ENCODE measurements around the gene BAG5.
"Not testable (repeated sequence)": the region's sequence is repeated elsewhere in the genome, so short reads cannot be mapped to it uniquely, and the experiment has no call there.

BAG5 gene, protein sequence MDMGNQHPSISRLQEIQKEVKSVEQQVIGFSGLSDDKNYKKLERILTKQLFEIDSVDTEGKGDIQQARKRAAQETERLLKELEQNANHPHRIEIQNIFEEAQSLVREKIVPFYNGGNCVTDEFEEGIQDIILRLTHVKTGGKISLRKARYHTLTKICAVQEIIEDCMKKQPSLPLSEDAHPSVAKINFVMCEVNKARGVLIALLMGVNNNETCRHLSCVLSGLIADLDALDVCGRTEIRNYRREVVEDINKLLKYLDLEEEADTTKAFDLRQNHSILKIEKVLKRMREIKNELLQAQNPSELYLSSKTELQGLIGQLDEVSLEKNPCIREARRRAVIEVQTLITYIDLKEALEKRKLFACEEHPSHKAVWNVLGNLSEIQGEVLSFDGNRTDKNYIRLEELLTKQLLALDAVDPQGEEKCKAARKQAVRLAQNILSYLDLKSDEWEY

DNA sequence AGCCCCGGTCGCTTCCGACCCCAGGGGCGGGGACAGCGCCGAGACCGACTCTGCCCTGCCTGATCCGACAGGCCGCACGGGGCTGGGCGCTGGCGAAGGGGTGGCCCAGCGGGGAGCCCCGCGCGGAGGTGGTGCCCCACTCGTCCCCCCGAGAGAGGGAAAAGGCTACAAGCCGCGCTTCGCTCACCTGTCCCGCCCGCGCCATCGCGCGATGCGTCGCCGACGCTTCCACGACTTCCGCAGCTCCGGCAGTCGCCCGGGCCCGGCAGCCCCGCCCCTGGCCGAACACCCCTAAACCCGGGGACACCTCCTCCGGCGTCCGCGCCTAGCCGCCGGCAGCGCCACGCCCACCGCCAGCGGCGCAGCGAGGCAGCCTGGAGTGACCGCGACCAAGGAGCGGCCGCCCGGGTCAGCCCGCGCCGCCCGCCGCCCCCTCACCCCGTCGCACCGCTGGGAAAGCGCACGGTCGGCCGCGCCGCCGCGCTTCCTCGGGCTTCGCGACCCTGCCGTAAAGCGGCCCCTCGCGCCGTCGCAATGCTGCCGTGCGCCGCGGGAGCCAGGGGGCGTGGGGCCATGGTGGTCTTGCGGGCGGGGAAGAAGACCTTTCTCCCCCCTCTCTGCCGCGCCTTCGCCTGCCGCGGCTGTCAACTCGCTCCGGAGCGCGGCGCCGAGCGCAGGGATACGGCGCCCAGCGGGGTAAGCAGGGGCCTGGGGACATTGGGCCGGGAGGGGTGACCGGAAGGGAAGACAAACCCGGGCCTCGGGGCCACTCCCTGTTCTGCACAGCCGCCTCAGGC lies at the start of gene BAG5, which contains the start of gene COA8:
TSS of gene BAG5 (minus strand) at position 229 of the 797 bp plus-strand sequence. CDS start 1,493 bp downstream, outside the sequence.
TSS of gene COA8 (plus strand) at position 532 of the 797 bp plus-strand sequence. CDS start at position 574, 42 bp downstream.
- DNase-seq (ENCODE audit: low read depth in 2 of 2), result peak; percentile 75 to 83

DNA sequence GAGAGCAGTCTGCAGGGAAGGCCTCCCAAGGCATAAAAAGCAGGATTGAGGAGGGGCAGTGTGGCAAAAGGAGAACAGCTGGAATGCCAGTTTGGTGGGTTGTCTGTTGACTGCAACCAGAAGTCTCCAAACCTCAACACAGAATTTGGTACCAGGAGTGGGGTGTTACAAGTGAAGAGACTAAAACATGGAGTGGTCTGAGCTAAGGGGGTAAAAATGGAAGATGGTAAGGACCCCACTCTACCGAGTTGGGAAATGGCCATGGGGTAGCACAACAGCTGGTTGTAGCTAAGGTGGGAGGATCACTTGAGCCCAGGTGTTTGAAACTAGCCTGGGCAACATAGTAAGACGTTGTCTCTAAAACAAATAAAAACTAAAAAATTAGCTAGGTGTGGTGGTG lies 48.8 kb upstream of the BAG5 start:
- DNase-seq (ENCODE audit: low read depth in 2 of 2), result no peak

DNA sequence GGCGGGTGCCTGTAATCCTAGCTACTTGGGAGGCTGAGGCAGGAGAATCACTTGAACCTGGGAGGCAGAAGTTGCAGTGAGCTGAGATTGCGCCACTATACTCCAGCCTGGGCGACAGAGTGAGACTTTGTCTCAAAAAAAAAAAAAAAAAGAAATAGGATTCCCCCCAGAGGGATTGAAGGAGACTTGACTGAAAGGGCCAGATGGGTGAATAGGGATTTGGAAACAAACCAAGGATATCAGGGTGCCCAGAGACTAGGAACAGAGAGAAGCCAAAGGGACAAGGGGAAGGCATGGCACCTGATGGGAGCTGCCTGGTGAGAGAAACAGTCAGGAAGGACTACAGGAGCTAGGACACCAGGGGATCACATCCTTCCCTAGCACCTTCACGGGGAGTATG lies 46.6 kb upstream of the BAG5 start:
- DNase-seq (ENCODE audit: low read depth in 2 of 2), result not testable (repeated sequence)

DNA sequence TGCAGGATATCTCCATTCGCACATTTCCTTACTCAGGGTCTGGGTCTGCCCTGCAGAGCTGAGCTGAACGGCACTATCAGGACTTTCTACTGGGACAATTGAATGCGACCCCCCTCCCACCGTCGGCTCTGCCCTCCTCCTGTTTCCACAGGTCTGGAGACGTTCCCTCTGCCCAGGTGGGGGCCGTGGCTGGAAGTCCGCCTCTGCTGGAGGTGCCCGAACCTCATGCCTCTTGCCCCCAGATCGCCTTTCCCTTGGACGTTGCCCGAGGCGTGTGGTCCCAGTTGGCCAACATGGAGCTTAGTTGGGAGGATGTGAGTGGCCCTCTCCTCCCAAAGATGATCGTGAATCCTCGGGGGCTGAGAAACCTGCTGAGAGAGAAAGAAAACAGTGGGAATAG lies 45.4 kb upstream of the BAG5 start:
- no peak for DNase-seq (ENCODE audit: low read depth in 2 of 2)

DNA sequence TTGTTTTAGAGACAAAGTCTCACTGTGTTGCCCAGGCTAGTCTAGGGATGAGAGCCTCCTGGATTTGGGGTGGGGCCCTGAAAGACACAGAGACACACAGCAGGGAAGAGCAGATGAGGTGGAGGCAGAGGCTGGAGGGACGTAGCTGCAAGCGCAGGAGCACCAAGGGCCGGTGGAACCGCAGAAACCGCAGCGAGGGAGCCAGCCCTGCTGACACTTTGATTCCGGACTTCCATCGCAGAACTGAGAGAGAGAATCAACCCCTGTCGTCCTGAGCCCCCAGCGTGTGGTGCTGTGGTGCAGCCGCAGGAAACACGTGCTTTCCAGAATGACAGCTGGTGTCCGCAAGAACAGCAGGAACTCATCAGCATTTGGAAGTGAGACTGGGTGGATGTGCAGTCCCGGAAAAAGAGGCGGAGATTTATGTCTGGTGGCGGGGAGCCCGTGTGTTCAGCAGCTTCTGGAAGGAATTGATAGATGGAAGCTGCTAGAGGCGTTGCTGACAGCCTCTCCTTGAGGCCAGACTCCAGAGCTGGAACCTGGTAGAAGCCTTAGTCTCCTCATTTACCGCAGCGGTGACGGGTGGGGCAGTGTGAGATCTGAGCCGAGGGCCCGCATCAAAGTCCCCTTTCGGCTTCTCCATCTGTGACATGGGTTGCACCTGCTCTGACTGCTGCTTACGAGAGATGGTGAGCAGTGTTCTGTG lies 44.7 kb upstream of the BAG5 start:
- DNase-seq (ENCODE audit: low read depth in 2 of 2), result peak in 1 of 2 experiments; percentile 50

DNA sequence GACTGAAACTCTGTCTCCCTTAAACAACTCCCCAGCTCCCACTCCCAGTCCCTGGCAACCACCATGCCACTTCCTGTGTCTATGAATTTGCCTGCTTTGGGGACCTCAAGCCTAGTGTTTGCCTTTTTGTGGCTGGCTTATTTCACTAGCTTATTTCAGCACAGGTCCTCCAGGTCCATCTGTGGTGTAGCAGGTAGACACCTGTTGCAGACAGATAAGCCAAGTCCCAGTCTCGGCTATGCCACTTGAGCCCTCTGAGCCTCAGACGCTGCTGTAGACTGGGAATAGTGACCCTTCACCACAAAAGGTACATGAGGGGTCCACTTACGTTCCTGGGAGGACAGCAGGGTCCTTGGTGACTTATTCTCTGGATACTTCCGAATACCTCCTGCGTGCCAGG lies 42.2 kb upstream of the BAG5 start:
- no peak for DNase-seq (ENCODE audit: low read depth in 2 of 2)

DNA sequence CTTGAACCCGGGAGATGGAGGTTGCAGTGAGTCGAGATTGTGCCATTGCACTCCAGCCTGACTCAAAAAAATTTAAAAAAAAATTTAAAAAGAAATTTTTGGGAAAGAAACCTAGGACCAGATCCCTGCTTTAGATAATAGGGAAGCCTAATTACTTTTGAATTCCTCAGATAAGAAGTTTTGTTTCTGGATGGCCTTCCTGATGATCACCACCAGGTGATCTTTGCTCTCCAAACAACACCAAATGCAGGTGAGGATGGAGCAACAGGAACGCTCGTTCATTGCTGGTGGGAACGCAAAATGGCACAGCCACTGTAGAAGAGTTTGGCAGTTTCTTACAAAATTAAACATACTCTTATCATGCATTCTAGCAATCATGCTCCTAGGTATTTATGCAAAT lies 38.0 kb upstream of the BAG5 start:
- DNase-seq (ENCODE audit: low read depth in 2 of 2), result no peak

DNA sequence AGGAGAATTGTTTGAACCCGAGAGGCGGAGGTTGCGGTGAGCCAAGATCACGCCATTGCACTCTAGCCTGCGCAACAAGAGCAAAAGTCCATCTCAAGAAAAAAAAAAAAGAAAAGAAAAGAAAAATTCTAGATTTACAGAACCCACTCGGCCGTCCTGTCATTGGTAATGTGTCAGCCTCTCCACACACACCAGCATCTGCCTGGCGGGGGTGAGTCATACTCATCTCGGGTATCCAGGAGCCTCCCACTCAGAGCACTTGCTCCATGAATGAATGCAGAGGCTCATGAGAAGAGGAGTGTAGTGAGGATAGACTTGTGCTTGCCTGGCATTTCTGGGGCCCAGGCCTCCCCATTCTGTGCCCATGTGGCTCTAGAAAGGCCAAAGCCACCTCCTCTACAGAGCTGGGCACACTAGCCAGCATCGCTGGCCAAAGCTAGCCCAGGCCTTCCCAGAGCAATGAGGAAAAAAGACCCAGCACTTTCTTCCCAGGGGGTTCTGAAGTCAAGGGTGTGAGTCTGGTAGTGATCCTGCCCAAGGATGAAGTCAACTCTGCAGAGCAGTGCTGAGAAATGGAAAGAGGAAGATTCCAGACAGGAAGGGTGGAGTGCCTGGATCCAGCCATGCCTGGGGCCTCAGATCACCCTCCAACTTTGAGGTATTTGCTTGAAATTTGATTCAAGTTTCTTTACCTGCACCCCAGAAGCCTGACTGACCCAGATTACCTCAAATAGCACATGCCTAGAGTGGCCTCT lies 35.3 kb upstream of the BAG5 start:
- DNase-seq (ENCODE audit: low read depth in 2 of 2), result no peak

DNA sequence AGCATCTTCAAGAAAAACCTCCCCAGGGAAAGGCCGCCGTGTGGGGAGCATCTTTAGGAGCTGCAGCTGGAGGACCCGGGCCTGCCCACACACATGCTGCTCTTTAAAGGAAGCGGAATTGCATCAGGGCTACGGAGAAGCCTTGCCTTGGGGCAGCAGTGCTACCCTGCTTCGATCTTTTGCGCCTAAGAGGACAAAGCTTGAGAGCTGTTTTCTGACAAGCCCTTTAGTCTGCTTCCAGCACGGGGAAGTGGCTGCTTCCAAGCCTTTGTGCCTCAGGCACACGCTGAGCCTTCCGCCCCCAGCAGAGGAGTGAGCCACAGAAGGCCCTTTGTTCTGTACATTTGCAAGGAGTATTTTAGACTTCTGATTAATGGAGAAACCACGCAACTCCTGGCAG lies 31.8 kb upstream of the BAG5 start:
- no peak for DNase-seq (ENCODE audit: low read depth in 2 of 2)

DNA sequence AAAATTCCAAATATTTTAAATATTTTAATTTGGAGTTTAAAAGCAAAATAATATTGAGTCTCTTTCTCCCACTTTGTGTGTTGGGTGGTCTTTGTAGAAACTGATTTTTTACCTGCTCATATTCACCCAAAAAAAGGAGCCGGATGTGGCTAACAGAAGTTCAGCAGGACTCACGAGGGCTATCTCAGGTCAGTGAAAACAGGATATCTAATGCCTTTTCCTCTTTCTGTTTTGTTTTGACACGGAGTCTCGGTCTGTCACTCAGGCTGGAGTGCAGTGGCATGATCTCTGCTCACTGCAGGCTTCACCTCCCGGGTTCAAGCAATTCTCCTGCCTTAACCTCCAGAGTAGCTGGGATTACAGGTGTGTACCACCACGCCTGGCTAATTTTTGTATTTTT lies 31.1 kb upstream of the BAG5 start:
- DNase-seq (ENCODE audit: low read depth in 2 of 2), result no peak

DNA sequence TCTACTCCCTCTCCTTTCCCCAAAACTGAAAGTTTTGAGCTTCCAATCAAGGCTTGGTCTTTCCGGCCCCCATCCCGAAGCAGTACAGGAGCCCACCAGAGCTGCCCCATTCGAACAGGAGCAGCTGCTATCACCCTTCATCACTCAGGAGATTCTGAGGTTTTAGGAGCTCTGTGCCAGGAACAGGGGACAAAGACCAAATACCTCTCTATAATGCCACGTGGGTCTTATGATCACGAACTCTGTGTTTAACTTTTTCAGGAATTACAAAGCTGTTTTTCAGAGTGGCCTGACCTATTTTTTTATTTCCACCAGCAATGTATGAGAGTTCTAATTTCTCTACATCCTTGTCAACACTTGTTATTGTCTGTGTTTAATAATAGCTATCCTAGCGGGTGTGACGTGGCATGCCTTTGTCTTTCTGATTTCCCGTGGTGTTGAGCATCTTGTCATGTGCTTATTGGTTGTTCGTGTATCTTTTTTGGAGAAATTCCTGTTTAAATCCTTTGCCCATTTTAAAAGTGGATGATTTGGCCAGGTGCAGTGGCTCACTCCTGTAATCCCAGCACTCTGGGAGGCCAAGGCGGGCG lies 22.0 kb upstream of the BAG5 start:
- no peak for DNase-seq (ENCODE audit: low read depth in 2 of 2)

DNA sequence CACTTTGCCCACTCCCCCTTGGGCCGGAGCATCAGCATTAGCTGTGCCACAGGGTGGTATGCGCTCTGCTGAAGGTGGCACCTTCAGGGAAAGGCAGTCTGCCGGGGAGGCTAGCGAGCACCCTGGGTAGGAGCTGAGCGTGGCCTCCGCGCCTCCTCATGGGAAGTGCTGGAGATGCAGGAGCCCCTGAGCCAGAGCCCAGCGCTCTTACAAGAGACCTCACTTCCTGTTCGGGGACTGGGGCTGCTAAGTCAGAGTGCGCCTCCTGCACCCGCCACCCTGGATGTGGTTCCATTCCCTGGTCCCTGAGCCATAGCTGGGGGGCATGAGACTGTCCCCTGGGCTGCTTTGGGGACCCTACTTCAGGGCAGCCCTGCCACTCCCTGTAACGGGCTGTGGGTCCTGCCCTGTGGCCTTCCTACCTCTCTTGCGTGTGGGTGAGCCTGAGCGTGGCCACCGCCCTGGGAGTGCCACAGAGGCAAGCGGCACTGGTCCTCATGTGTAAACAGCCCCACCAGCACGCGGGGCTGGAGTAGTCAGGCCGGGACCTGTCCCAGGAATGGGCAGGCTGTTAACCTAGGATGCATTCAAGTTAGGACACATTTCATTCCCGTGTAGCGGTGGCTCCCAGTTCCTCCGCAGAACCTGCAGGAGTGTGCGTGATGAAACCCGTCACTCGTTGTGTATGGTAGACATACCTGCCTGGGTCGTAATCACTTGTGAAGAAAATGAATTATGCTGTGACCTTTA lies 19.7 kb upstream of the BAG5 start:
- no peak for DNase-seq (ENCODE audit: low read depth in 2 of 2)

DNA sequence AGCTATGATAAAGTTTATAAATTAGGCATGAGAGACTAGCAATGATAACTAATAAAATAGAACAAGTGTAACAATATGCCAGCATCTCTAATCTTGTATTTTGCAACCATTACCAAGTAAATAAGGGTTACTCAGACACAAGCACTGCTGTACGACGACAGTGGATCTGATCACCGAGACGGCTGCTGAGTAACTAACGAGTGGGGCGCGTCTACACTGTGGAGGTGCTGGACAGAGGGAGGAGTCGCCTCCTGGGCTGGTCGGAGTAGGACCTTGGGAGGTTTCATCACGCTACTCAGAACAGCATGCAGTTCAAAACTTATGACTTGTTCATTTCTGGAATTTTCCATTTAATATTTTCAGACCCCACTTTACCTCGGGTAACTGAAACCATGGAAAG lies 18.7 kb upstream of the BAG5 start:
- DNase-seq (ENCODE audit: low read depth in 2 of 2), result no peak

DNA sequence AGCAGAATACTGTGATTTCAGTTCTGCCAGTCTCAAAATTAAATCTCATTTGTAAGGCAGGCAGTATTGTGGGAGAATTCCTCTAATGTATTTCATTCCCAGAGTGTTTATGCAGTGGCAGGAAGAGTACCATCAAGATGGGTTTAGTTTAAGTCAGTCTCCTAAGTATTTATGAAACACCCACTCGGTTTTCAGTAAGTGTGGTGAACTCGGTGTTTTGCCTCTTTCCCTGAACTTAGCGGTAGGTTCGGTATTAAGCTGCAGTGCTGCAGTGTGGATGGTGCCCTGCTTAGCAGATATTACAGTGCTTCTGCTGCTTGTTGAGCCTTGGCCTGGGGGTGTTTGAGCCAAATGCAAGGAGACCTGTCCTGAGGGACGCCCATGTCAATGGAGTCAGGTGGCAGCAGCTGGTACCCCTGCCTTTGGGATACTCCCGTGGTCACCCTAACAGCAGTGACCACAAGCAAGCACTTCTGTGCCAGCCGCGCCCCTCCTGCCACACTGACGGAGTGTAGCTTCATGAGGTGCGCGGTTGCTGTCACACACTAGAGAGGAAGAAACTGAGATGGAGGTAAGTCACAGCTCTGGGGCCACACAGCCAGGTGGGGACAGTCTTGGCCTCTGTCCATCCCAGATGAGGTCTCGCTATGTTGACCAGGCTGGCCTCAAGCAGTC lies 16.1 kb upstream of the BAG5 start:
- no peak for DNase-seq (ENCODE audit: low read depth in 2 of 2)

DNA sequence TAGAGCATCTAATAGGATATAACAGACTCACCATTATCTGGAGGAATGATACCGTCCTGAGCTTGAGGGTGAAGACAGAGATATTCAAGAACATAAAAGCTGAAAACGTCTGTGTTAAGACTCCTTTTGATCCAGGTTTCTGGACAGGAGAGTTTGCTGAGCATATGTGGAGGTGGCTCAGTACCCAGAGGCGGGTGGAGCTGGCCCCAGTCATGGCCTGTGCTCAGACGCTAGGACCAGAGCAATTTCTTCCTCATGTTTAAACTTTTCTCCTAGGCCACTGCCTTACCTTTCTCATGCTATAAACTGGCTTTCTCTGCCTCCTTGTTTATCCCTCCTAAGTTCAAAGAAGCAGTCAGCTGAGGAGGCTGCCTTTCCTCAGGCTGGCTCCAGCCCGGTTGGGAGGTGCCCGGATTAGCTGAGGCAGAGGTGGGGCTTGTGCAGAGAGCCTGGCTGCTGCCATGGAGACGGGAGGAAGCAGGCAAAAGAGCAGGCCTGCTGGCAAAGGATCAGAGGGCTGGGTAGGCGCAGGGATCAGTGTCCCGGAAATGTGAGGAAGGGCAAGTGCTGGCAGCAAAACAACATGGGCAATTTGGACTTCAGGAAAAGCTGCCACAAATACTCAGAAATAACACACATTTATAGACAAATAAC lies 14.0 kb upstream of the BAG5 start:
- no peak for DNase-seq (ENCODE audit: low read depth in 2 of 2)

DNA sequence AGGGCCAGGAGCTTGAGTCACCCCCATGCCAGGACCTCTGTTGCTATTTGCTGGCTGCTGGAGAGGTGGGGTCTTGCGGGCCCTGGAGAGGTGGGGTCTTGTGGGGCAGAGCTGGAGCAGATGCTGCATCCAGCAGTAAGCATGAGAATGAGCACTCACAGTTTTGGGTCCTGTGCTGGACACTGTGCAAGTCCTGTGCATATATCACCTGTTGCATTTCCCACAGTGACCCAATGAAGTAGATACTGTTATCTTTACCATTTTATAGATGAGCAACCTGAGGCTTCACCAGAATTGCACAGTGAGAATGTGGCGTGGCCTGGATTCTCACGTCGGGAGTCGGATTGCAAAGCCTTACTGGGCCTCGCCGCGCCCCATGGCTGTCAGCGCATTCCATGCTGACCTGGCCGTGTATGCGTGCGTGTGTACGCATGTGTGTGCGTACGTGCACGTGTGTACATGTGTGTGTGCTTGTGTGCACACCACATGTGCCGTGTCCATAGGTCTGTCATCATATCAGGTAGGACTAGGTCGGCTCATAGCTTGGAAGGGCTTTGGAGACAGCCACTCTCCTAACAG lies 12.3 kb upstream of the BAG5 start:
- DNase-seq (ENCODE audit: low read depth in 2 of 2), result no peak

DNA sequence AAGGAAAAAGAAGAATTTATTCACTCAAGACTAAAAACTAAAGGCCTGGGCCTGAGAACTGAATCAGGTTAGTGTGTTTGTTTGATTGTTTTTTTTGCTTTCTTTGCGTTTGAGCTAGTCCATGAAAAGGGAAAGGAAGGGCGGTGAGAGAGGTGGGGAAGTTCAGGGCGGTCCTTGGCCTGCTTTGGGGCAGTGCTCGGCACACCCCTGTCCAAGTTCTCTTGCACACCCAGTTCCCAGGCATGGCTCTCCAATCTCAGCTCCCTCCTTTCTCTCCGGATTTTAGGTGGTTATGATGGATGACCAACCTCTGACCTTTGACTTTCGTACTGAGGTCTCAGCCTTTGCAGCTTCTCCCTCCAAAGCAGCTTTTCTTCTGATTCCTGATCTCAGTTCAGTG lies 11.6 kb upstream of the BAG5 start:
- no peak for DNase-seq (ENCODE audit: low read depth in 2 of 2)

DNA sequence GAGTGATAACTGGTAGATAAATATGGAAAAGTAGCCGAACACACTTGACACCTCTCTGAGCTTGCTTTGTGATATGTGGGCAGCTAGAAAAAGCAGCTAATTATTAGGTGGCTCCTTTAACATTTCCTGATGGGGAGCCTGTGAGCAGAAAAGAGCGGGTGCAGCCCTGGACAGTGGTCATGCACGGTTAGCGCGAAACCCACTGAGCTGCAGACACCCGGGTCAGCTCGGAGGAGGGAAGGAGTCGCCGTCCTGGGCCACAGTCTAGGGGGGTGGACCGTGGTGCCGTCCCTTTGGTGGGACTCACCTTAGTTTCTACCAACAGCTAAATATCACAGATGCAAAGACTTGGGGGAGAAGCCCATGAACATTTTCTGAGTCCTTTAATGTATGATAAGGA lies 7.0 kb upstream of the BAG5 start:
- no peak for DNase-seq (ENCODE audit: low read depth in 2 of 2)

DNA sequence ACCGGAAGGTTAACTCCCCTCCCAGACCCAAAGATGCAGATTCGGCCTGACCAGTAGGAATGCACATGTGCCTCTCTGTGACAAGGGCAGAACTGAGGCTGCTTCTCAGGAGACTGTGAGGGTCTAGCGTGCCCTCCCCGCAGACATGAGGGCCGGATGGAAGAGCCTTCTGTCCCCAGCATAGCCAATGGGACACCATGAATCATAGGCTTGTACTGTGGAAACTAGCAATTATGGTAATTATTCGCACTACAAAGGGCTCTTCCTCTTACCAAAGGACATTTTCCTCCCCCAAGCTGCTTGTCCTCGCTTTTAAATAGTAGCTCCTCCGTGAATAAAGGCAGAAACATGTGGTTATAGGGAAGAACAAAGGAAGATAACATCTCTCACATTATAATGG lies 6.5 kb upstream of the BAG5 start:
- no peak for DNase-seq (ENCODE audit: low read depth in 2 of 2)

Measured in stimulated activated CD4-positive, alpha-beta T cell treated with anti-CD3 and anti-CD28 coated beads, Interleukin-12 subunit alpha, Interleukin-12 subunit beta, amount 100 ng/mL, for 24 hours (primary cell).